Measurements from ENCODE around the gene CCR9.

DNA sequence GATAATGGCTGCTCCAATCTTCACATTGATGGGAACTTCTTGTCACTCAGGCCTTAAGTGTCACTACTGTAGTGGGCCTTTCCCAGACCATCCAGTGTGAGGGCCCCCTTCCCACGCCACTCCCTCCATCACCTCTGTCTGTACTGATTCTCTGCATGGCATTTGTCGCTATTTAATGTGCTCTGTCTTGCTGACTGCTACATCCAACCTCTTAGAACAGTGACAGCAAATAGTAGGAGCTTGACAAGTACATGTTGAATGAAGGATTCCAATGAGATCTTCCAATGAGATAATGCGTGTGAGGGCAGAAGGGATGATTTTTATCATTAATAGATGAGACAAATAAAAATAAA, 5.6 kb upstream of the CCR9 start:
- TF ChIP-seq, protein P1, sequence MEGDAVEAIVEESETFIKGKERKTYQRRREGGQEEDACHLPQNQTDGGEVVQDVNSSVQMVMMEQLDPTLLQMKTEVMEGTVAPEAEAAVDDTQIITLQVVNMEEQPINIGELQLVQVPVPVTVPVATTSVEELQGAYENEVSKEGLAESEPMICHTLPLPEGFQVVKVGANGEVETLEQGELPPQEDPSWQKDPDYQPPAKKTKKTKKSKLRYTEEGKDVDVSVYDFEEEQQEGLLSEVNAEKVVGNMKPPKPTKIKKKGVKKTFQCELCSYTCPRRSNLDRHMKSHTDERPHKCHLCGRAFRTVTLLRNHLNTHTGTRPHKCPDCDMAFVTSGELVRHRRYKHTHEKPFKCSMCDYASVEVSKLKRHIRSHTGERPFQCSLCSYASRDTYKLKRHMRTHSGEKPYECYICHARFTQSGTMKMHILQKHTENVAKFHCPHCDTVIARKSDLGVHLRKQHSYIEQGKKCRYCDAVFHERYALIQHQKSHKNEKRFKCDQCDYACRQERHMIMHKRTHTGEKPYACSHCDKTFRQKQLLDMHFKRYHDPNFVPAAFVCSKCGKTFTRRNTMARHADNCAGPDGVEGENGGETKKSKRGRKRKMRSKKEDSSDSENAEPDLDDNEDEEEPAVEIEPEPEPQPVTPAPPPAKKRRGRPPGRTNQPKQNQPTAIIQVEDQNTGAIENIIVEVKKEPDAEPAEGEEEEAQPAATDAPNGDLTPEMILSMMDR (conservative IDR thresholded peaks at IDR 0.05; ENCODE audit: low read depth, low read length), result no peak
- no peak for TF ChIP-seq EZH2 (IDR thresholded peaks at IDR 0.05; ENCODE audit: borderline replicate concordance, low read depth, low read length, poor library complexity, severe bottlenecking)

Data from A673 (cell line).